GM19043 (cell line): ENCODE results near the gene SPDYA.

Experiments
- ATAC-seq: cut with Tn5 transposase; IDR thresholded peaks from one replicate; pipeline ENCODE4 v1.9.1; 2021; ENCODE audit warnings: low read depth; ENCODE audit not compliant: unreplicated experiment

SPDYA gene

DNA sequence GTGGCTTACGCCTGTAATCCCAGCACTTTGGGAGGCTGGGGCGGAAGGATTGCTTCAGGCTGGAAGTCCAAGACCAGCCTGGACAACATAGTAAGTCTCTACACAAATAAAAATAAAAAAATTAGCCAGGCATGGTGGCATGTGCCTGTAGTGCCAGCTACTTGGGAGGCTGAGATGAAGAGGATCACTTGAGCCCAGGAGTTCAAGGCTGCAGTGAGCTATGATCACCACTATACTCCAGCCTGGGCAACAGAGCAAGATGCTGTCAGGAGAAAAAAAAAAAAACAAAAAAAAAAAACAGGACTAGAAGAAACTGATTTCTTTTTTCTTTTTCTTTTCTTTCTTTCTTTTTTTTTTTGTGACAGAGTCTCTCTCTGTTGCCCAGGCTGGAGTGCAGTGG lies 13.6 kb downstream of the SPDYA start:
- ATAC-seq: no peak

- no peak for ATAC-seq
These were observed 14.2 kb downstream of the SPDYA start for GRCh38 chr2:28824870-28825269.

DNA sequence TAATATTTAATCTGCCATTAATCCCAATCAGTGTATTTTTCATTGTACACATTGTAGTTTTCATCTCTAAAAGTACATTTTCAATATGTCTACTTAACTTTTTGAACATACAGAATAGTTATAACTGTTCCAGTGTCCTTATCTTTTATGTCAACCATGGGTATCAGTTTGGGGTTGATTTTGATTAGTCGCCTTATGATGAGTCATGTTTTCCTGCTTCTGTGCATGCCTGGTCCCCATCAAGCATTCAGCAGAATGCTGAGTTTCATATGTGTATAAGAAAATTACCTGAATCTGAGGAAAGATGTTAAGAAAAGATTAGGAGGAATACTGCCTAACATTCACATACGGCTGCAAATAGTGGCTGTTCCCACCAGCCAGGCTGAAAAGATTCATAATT lies 17.7 kb downstream of the SPDYA start:
- no peak for ATAC-seq

GRCh38 chr2:28833740-28834470 lies 23.3 kb downstream of the SPDYA start:
- no peak for ATAC-seq

DNA sequence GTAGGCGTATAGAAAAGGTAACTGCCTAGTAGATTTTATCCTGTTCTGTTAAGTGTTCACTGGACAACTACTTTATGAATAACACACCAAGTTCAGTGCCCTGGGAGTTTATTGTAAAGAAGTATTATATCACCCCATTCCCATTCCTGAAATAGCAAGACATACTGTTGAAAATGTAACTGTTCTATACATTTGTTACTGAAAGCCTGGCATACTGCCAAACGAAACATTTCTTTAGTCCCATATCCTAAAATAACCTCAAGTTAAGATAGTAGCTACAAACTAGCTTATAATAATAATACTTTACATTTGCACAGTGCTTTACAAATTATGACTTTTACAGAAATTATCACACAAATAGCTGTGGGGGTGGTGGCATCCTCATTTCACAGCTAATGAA lies 25.1 kb downstream of the SPDYA start:
- ATAC-seq: no peak

DNA sequence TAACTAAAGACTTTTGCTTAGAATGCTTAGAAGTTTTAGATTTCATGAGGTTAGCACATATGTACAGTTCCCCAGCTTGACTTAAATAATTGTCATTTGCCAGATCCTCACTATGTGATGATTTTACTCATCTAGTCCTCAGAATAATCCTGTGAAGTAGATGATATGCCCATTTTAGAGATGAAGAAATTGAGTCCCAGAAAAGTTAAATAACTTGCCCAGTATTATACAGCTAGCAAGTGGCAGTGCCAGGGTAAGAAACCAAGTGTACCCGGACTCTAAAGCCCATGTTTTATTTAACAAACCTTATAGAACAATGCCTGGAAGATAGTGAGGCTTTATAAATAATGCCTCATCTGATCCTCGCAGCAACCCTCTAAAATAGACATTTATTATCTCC lies 28.3 kb downstream of the SPDYA start:
- no peak for ATAC-seq

DNA sequence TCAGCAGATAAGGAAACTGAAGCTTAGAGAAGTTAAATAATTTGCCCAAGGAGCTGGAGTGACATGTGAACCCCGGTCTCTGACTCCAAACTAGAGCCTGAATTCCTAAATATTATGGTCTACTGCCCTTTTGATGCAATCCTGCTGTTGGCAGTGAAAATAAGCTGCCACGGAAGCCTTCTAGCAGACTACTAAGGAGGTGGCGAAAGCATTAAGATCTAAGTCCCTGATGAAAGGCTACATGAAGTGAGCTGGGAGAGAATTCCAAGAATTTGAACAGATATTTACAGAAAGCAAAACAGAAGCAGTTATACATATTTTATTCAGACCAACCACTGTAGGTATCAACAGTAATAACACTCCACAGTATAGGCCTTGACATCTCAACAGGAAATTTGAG lies 31.4 kb downstream of the SPDYA start:
- no peak for ATAC-seq

DNA sequence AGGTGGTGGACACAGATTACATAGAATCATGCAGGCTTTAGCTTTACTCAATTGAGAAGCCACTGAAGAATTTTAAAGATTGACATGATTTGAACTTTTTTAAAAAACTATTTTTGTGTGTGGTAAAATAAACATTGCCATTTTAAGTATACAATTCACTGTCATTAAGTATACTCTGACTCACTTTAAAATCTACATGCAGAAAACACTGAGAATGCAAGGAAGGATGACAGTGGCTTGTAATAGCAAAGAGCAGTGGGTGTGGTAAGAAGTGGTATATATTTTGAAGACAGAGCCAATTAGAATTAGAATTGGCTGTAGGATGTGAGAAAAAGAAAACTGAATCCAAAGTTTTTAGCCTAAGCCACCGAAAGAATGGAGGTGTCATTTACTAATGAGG lies 44.6 kb downstream of the SPDYA start:
- no peak for ATAC-seq

DNA sequence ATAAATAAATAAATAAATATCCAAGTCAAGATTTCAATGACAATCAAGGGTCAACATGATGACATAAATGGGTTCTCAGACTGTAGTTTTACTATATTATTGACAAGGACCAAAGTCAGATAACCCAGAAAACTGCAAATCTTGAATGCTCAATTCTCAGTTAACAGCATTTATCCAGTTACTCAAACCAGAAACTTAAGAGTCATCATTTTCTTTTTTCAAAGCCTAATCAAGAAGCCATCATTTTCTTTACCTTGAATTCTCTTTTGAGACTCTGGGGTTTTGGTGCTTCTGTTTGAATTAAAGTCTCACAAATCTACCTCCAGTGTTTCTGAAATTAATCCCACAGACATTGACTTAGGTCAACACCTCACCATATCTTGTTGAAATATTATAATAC lies 45.3 kb downstream of the SPDYA start:
- no peak for ATAC-seq

DNA sequence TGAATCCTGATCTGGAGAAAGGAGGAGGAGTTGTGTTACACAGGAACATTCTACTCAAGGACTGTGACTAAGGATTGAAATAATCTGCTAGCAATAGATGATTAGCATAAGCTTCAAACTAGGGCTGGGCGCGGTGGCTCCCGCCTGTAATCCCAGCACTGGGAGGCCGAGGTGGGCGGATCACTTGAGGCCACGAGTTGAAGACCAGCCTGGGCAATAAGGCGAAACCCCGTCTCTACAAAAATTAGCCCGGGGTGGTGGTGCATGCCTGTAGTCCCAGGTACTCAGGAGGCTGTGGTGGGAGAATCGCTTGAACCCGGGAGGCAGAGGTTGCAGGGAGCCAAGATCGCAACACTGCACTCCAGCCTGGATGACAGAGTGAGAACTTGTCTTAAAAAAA lies 58.0 kb downstream of the SPDYA start:
- no peak for ATAC-seq

DNA sequence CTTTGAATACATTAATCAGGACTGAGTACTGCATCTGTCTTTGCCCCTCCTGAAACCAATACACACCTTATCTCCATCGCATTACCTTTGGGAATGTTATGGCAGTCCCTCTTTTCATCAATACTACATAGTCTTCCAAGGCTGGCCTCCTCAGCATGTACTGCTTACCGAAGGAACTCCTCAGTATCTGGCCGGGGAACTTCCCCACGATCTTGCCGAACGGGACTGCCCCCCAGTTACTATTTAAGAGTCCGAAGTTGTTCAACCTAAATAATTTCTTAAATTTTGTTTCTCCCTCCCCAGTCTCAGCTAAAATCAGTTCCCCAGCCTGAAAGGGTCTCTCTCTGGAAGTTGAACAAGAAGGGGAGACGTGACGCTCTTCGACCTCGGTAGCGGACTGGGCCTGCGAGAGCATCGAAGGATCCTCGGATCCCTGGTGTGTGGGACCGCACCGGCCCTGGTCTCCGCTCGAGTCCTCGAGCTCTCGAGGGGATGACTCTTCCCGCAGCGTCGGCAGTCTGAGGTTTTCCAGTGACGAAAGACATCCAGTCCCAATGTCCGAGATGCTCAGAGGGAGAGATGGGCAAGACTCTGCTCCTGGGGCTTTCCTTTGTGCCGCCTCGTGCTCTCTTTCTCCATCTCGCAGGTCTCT lies 59.0 kb downstream of the SPDYA start:
- ATAC-seq: peak; percentile 27

DNA sequence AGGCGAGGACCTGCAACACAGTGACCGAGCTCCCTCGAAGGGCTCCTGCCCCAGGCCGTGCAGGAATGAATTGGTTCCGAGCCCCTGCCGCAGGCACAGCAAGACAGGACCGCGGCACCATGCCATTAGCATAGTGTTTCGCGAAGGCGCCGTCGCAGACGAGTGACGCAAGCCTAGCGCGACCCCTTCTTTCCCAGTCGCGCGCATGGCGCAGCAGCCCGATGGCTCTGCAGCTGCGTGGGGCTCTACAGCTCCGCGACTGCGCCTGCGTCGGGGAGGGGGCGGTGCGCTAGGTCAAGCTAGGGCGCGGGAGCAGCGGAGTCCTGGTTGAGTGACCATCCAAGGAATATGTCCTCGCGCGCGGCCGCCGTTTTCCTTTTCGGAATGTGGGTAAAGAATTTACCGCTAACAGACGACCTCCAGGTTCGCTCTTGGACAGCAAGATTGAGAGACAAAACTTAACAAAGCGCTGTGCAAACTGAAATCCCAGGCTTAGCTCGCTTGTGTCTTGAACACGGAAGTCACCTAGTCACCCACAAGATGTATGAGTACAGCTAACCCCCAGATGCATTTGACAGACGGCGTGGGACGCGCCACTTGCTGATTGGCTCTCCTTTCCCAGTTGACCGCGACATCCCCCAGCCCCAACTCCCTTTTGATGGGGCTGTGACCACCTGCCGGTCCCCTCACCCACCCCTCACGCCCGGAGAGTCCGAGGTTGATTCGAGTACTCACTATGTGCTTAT lies 59.7 kb downstream of the SPDYA start, which contains the start of gene TRMT61B:
Gene TRMT61B (minus strand): TSS at position 164 of the 746 bp plus-strand sequence. CDS start 32 bp downstream, at position 132.
- peak; percentile 91 for ATAC-seq

DNA sequence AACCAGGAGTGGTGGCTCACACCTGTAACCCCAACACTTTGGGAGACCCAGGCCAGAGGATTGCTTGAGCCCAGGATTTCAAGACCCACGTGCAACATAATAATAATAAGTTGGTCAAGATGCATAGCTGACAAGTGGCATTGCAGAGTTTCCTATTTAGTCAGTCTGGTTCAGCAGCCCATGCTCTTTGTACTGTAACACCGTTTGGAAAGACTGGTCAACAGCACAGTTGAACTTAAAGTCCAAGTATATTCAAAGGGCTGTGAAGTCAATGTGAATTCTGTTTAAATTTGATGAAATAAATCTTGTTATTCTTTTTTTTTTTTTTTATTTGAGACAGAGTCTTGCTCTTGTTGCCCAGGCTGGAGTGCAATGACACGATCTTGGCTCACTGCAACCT lies 61.0 kb downstream of the SPDYA start:
- ATAC-seq: no peak

GRCh38 chr2:28880193-28880592 lies 69.6 kb downstream of the SPDYA start:
- no peak for ATAC-seq

- no peak for ATAC-seq
These were observed 82.9 kb downstream of the SPDYA start for GRCh38 chr2:28893488-28893887.

- ATAC-seq: peak; percentile 81
These were observed 84.0 kb downstream of the SPDYA start, which contains the start of gene WDR43 for GRCh38 chr2:28894470-28895188. Gene WDR43 (plus strand): TSS chr2:28894667. CDS start chr2:28894699, 32 bp downstream.

DNA sequence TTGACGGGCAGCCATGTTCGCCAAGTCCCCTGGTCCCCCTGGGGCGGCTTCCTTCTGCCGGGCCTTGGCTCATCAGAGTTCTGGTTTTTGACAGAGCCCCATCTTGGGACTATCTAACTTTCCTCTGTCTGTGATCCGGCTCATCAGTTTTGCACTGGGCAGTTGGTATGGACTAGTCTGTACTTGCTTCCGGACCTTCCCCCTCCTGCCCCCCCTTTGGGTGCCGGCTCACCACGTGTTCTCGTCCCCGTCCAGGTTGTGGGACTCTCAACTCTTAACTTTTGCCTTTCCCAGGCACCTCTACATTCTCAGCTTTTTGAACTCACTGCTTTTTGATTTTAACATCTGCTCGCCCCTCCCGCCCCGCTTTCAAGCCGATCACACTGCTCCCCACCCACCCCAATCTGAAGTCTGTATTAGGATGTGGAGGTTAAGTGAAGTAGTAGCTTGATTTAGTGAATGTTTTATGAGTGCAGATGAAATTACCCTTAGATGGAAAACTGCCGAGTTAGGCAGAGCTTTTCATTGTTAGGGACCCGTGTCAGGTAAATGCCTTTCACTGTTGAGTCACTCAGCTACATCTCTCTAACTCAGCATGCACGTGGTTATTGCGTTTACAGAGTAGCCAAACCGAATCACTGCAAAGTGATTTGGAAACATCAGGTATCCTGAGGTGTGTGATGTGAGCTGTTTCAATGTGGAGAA lies 84.7 kb downstream of the SPDYA start:
- ATAC-seq: peak; percentile 19

GRCh38 chr2:28896906-28897305 lies 86.3 kb downstream of the SPDYA start:
- ATAC-seq: no peak

DNA sequence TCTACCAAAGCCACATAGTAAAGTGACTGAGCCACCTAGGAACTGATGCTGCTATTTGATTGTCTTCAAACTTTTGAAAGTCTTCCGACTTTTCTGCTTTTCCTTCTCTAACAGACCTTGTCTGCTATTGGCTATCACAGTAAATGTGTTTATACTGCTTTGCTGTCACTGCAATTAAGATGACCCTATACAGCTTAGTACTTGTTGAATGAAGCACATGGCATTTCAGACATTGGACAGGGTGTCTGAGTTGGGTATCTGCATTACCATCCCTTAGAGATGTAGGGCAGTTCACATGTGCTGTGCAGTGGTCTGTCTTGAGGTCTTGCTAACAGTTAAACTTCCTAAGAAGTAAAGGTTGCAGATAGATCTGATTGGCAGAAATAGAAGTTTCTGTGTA lies 87.4 kb downstream of the SPDYA start:
- no peak for ATAC-seq
